ENCODE data around the gene KIF17.

DNA sequence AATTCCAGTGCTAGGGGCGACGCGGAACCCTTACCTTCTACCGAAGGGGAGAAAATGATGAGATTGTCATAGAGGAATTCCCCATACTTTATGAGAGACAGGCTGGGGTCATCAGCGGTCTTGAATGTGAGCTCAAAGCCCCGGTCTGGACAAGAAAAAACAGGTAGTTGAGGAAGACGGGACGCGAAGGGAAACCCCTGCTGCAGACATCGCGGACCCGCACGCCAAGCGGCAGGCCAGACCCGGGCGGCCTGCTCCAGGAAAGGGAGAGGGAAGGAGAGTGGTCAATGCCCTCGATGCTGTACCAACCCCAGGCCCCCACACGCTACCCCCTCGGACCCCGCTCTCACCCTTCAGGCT is 57.0 kb downstream of the KIF17 start:
- TF ChIP-seq POLR2A (IDR thresholded peaks at IDR 0.05) (no peak), CTCF (IDR thresholded peaks at IDR 0.05) (no peak), POLR2AphosphoS5 (IDR thresholded peaks at IDR 0.05; ENCODE audit: insufficient read depth in 1 of 2, low read depth in 1 of 2) (no peak)
